OCI-M1 (cell line): ENCODE measurements around the gene SYNDIG1.

Experiments
- DNase-seq: peaks from one replicate; lab custom pipeline; 2025; lab: John Stamatoyannopoulos, UW

SYNDIG1 gene

GRCh38 chr20:24469116-24469893 lies at the start of gene SYNDIG1:
SYNDIG1 (plus strand) TSS chr20:24469629; CDS start chr20:24543098, 73,469 bp downstream.
- no peak for DNase-seq

GRCh38 chr20:24419786-24420185 lies 49.6 kb upstream of the SYNDIG1 start:
- no peak for DNase-seq

- DNase-seq = no peak
Observed at GRCh38 chr20:24420567-24420966, 48.9 kb upstream of the SYNDIG1 start.

GRCh38 chr20:24421071-24421470 lies 48.4 kb upstream of the SYNDIG1 start:
- no peak for DNase-seq

GRCh38 chr20:24422091-24422760 lies 47.2 kb upstream of the SYNDIG1 start:
- peak; percentile 11 for DNase-seq

GRCh38 chr20:24423390-24424313 lies 45.8 kb upstream of the SYNDIG1 start:
- no peak for DNase-seq

- DNase-seq = no peak
Observed at GRCh38 chr20:24425523-24426135, 43.8 kb upstream of the SYNDIG1 start.

- DNase-seq = no peak
Observed at GRCh38 chr20:24431279-24432045, 38.0 kb upstream of the SYNDIG1 start.

GRCh38 chr20:24432046-24432442 lies 37.4 kb upstream of the SYNDIG1 start:
- no peak for DNase-seq

GRCh38 chr20:24436160-24436559 lies 33.3 kb upstream of the SYNDIG1 start:
- no peak for DNase-seq

GRCh38 chr20:24437196-24438082 lies 32.0 kb upstream of the SYNDIG1 start:
- no peak for DNase-seq

- DNase-seq = no peak
Observed at GRCh38 chr20:24438331-24438730, 31.1 kb upstream of the SYNDIG1 start.

- no peak for DNase-seq
Observed at GRCh38 chr20:24439737-24440387, 29.6 kb upstream of the SYNDIG1 start.

- no peak for DNase-seq
Observed at GRCh38 chr20:24441661-24442060, 27.8 kb upstream of the SYNDIG1 start.

- DNase-seq = no peak
Observed at GRCh38 chr20:24442909-24443308, 26.5 kb upstream of the SYNDIG1 start.

GRCh38 chr20:24443436-24443835 lies 26.0 kb upstream of the SYNDIG1 start:
- DNase-seq = no peak

- no peak for DNase-seq
Observed at GRCh38 chr20:24444526-24445190, 24.8 kb upstream of the SYNDIG1 start.

GRCh38 chr20:24445510-24446170 lies 23.8 kb upstream of the SYNDIG1 start:
- no peak for DNase-seq

- DNase-seq = no peak
Observed at GRCh38 chr20:24446811-24447210, 22.6 kb upstream of the SYNDIG1 start.
